Neuronal stem cell (in vitro differentiated cells): Measurements from ENCODE around the gene P4HA2.

Experiments used
- DNase-seq: peaks from one replicate; pipeline ENCODE4 v3.0.0-alpha.2; 2013; ENCODE audit warnings: low spot score
- H2AFZ ChIP-seq: one replicate; pipeline ENCODE4 v1.6.1; 2013; ENCODE audit warnings: mild to moderate bottlenecking, low read length, inconsistent platforms
- H2AK5ac ChIP-seq: 2 replicates; pipeline ENCODE4 v1.6.1; 2013; ENCODE audit warnings: low read depth, mild to moderate bottlenecking, inconsistent platforms, low read length, moderate library complexity, mixed read lengths
- H2BK120ac ChIP-seq: 2 replicates; pipeline ENCODE4 v1.6.1; 2013; ENCODE audit warnings: low read depth, mild to moderate bottlenecking, inconsistent platforms, low read length, moderate library complexity, mixed read lengths
- H2BK12ac ChIP-seq: one replicate; pipeline ENCODE4 v1.6.1; 2013; ENCODE audit warnings: low read length, inconsistent platforms
- H2BK15ac ChIP-seq: 2 replicates; pipeline ENCODE4 v1.6.1; 2013; ENCODE audit warnings: mild to moderate bottlenecking, low read length, inconsistent platforms, mixed read lengths
- H2BK5ac ChIP-seq: one replicate; pipeline ENCODE4 v1.6.1; 2013; ENCODE audit warnings: inconsistent platforms, mild to moderate bottlenecking, low read length, moderate library complexity
- H3K14ac ChIP-seq: one replicate; pipeline ENCODE4 v1.6.1; 2013; ENCODE audit warnings: low read length, inconsistent platforms
- H3K18ac ChIP-seq: 2 replicates; pipeline ENCODE4 v1.6.1; 2013; ENCODE audit warnings: low read length, inconsistent platforms
- H3K23ac ChIP-seq: 2 replicates; pipeline ENCODE4 v1.6.1; 2013; ENCODE audit warnings: low read depth, mild to moderate bottlenecking, mixed read lengths, low read length, inconsistent platforms; ENCODE audit not compliant: poor library complexity
- H3K27ac ChIP-seq: replicated peaks from 3 replicates; pipeline ENCODE4 v1.5.1; 2013; ENCODE audit warnings: low read length, inconsistent platforms
- H3K27me3 ChIP-seq, 3 experiments: 2 replicates each; pipeline ENCODE4 v1.6.1; 2013; ENCODE audit warnings: low read length in 3 of 3, mild to moderate bottlenecking in 2 of 3, inconsistent platforms in 1 of 3, low read depth in 1 of 3, mixed read lengths in 1 of 3, moderate library complexity in 1 of 3; ENCODE audit not compliant: control insufficient read depth in 3 of 3, insufficient read depth in 3 of 3
- H3K36me3 ChIP-seq, 2 donors: replicated peaks in 1 of 2; 2 replicates each; pipeline ENCODE4 v1.6.1; 2013; ENCODE audit warnings: low read length in 2 of 2; ENCODE audit not compliant: control insufficient read depth in 2 of 2, insufficient read depth in 2 of 2
- H3K4ac ChIP-seq: 2 replicates; pipeline ENCODE4 v1.6.1; 2013; ENCODE audit warnings: inconsistent platforms, mild to moderate bottlenecking, low read length, moderate library complexity
- H3K4me1 ChIP-seq, 2 donors: 1 replicate in 1 of 2; 2 replicates in 1 of 2; pipeline ENCODE4 v1.6.1; 2013; ENCODE audit warnings: low read length in 2 of 2, low read depth in 1 of 2; ENCODE audit not compliant: control insufficient read depth in 2 of 2, insufficient read depth in 1 of 2
- H3K4me2 ChIP-seq: one replicate; pipeline ENCODE4 v1.6.1; 2013; ENCODE audit warnings: mild to moderate bottlenecking, low read length, inconsistent platforms; ENCODE audit not compliant: insufficient read depth, poor library complexity, severe bottlenecking
- H3K4me3 ChIP-seq, 2 donors: 2 replicates each; pipeline ENCODE4 v1.5.1; 2013; ENCODE audit warnings: low read length in 2 of 2, mild to moderate bottlenecking in 2 of 2, inconsistent platforms in 1 of 2, moderate library complexity in 1 of 2
- H3K79me1 ChIP-seq: one replicate; pipeline ENCODE4 v1.6.1; 2013; ENCODE audit warnings: low read depth, mild to moderate bottlenecking, inconsistent platforms, low read length, moderate library complexity
- H3K9ac ChIP-seq: one replicate; pipeline ENCODE4 v1.6.1; 2013; ENCODE audit warnings: mild to moderate bottlenecking, low read depth, low read length, inconsistent platforms; ENCODE audit not compliant: poor library complexity
- H3K9me3 ChIP-seq, 2 donors: replicated peaks in 1 of 2; 2 replicates each; pipeline versions ENCODE3 to v1.6.1; 2013; ENCODE audit warnings: low read length in 2 of 2, mild to moderate bottlenecking in 2 of 2, inconsistent platforms in 1 of 2, low read depth in 1 of 2, mixed read lengths in 1 of 2, moderate library complexity in 1 of 2; ENCODE audit not compliant: control insufficient read depth in 2 of 2, insufficient read depth in 1 of 2
- H4K8ac ChIP-seq: one replicate; pipeline ENCODE4 v1.6.1; 2013; ENCODE audit warnings: low read depth, mild to moderate bottlenecking, inconsistent platforms, low read length, moderate library complexity
- H4K91ac ChIP-seq: one replicate; pipeline ENCODE4 v1.6.1; 2013; ENCODE audit warnings: low read length, low read depth, mild to moderate bottlenecking, inconsistent platforms; ENCODE audit not compliant: poor library complexity
- WGBS, 2 donors: extraction: QIAGEN DNeasy Blood & Tissue Kit; methylation state at CpG; one replicate each; pipeline ENCODE4 v1.1.7; 2013; ENCODE audit warnings: missing lambda C conversion rate in 2 of 2, mixed read lengths in 1 of 2; ENCODE audit not compliant: insufficient read length in 2 of 2, insufficient replicate concordance in 1 of 2; ENCODE audit errors: extremely low coverage in 2 of 2; 5-methylcytosine and 5-hydroxymethylcytosine counted together

The P4HA2 gene

DNA sequence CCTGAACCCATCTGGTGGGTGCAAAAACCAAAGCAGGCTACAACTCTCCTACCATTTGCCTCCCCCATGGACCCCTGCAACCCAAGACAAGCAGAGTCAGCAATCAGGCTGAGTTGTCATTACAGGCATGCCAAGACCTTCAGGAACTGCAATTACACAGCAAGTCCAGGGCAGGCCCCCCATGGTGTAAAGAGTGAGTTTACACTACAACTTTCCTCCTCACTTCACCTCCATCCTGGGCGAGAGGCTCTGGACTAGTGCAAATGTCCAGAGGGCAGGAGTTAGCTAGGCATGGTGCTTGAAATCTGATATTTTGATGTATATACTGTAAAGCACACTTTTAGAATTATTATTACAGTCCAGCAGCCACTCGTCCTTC lies 7.0 kb upstream of the P4HA2 start:
- Histone ChIP-seq H3K4me2 (no peak overlapping the region), H3K4ac (no peak overlapping the region), H2AK5ac (no peak overlapping the region), H3K4me1 (no peaks in the 10 kb centered on the region), H3K9me3 (no peaks in the 10 kb centered on the region), H4K91ac (no peak overlapping the region), H2BK5ac (no peak overlapping the region), H4K8ac (no peak overlapping the region), H3K14ac (no peak overlapping the region), H3K79me1 (no peaks in the 10 kb centered on the region), H3K36me3 (no peaks in the 10 kb centered on the region), H2AFZ (no peak overlapping the region), H3K27me3 (peaks cover 0 to 6% (median 0%) of the 10 kb centered on the region in 3 experiments), H3K23ac (no peak overlapping the region), H3K18ac (no peak overlapping the region), H3K27ac (no peak overlapping the region), H3K9ac (no peak overlapping the region), H2BK120ac (no peak overlapping the region), H2BK15ac (no peak overlapping the region), H3K4me3 (no peak overlapping the region), H2BK12ac (no peak overlapping the region)
- WGBS, 2 donors = no CpG with 5 or more reads among the region's 2 CpGs
- DNase-seq = no peak

GRCh38 chr5:132233811-132234683 lies 6.4 kb upstream of the P4HA2 start:
- Histone ChIP-seq H2BK120ac (no peak overlapping the region), H4K91ac (no peak overlapping the region), H3K14ac (no peak overlapping the region), H4K8ac (no peak overlapping the region), H3K4ac (no peak overlapping the region), H3K27me3 (peaks cover 0 to 11% (median 2%) of the 10 kb centered on the region in 3 experiments), H2AK5ac (no peak overlapping the region), H3K4me2 (no peak overlapping the region), H3K9ac (no peak overlapping the region), H3K4me1 (no peaks in the 10 kb centered on the region), H3K18ac (peak overlapping the region; percentile 46), H3K4me3 (no peak overlapping the region), H3K36me3 (no peaks in the 10 kb centered on the region), H3K27ac (no peak overlapping the region), H2BK15ac (no peak overlapping the region), H3K23ac (no peak overlapping the region), H2BK12ac (no peak overlapping the region), H3K9me3 (no peaks in the 10 kb centered on the region), H2BK5ac (no peak overlapping the region), H2AFZ (no peak overlapping the region), H3K79me1 (no peaks in the 10 kb centered on the region)
- WGBS, 2 donors = no CpG with 5 or more reads among the region's 7 CpGs
- DNase-seq = no peak

GRCh38 chr5:132233081-132233480 lies 5.4 kb upstream of the P4HA2 start:
- Histone ChIP-seq H3K27ac (no peak overlapping the region), H2BK5ac (no peak overlapping the region), H2AFZ (no peak overlapping the region), H3K9ac (no peak overlapping the region), H3K27me3 (peaks cover 0 to 20% (median 7%) of the 10 kb centered on the region in 3 experiments), H3K4ac (no peak overlapping the region), H2BK12ac (no peak overlapping the region), H2AK5ac (no peak overlapping the region), H4K8ac (no peak overlapping the region), H3K9me3 (no peaks in the 10 kb centered on the region), H3K4me2 (no peak overlapping the region), H3K36me3 (no peaks in the 10 kb centered on the region), H3K14ac (no peak overlapping the region), H3K79me1 (no peaks in the 10 kb centered on the region), H3K18ac (no peak overlapping the region), H3K23ac (no peak overlapping the region), H4K91ac (no peak overlapping the region), H2BK120ac (no peak overlapping the region), H3K4me1 (peaks cover 0 to 3% of the 10 kb centered on the region in 2 donors), H3K4me3 (no peak overlapping the region), H2BK15ac (no peak overlapping the region)
- no peak for DNase-seq
- no CpG with 5 or more reads among the region's 1 CpG for WGBS, 2 donors

DNA sequence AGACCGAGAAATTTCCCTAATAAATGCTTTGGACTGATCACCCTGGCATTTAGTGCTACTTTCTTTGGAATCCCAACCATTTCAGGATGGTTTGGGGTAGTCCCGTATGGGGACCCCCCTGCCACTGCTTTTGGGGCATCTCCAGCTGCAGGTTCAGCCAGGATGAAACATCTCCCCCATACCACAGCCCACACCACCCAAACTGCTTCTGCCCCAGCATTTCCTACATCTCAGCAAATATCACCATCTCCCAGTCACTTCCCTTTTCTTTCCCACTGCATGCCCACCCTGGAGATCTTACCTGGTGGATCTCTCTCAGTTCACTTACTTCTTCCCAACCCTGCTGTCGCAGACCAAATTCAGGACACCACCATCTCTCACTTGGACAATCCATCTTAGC lies 4.8 kb upstream of the P4HA2 start:
- H2BK12ac ChIP-seq = no peak overlapping the region
- H3K4ac ChIP-seq = no peak overlapping the region
- no peak overlapping the region for H2AFZ ChIP-seq
- no peak overlapping the region for H3K27ac ChIP-seq
- peaks cover 0 to 24% (median 7%) of the 10 kb centered on the region in 3 experiments for H3K27me3 ChIP-seq
- no peak overlapping the region for H3K14ac ChIP-seq
- no peak overlapping the region for H2BK5ac ChIP-seq
- no peak overlapping the region for H3K23ac ChIP-seq
- H3K4me2 ChIP-seq = no peak overlapping the region
- no peaks in the 10 kb centered on the region for H3K36me3 ChIP-seq
- H4K91ac ChIP-seq = no peak overlapping the region
- H3K9ac ChIP-seq = no peak overlapping the region
- H4K8ac ChIP-seq = no peak overlapping the region
- no peaks in the 10 kb centered on the region for H3K79me1 ChIP-seq
- H3K18ac ChIP-seq = no peak overlapping the region
- no peak for DNase-seq
- H2BK120ac ChIP-seq = no peak overlapping the region
- WGBS, 2 donors = no CpG with 5 or more reads among the region's 3 CpGs
- peak overlapping the region; percentile 18 for H2AK5ac ChIP-seq
- H3K9me3 ChIP-seq = no peaks in the 10 kb centered on the region
- H3K4me3 ChIP-seq = no peak overlapping the region
- H3K4me1 ChIP-seq = peaks cover 0 to 4% of the 10 kb centered on the region in 2 donors
- H2BK15ac ChIP-seq = no peak overlapping the region
